ENCODE data around the gene MED4.

The MED4 gene

DNA sequence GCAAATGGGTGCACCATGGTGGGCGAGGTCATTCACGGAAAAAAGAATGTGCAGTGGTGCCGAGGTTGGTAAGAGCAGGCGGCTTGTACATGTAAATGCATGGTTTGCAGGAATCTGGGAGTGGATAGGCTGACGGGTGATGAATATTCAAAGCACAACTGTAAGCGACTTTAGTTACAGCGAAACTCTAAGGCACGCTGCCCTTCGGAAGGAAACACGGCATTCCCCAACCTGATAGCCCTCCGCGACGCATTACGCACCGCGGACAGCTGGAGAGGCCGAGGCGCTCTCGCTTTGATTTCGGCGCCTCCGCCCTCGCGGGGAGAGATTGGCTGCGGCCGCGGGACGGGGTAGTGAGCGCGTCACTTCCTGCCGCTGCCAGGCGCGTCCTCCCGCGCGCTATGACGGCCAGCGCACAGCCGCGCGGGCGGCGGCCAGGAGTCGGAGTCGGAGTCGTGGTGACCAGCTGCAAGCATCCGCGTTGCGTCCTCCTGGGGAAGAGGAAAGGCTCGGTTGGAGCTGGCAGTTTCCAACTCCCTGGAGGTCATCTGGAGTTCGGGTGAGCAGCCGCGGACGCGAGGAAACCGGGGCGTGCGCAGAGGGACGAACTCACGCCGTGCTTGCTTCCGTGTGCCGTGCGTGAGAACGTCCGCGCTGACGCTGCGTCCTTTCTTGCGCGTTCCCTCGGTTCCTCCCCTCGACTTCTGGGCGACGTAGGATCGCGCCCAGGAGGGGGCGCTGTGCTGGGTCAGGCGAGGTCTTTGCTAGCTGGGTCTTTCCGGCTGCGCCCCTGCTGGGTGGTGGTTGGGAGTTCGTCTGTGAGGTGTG lies 57.3 kb downstream of the MED4 start, which contains the start of gene NUDT15:
Gene NUDT15 (plus strand): TSS at position 381 of the 828 bp plus-strand sequence. CDS start 21 bp downstream, at position 402.
- DNase-seq (ENCODE audit: low read depth): peak; percentile 95

DNA sequence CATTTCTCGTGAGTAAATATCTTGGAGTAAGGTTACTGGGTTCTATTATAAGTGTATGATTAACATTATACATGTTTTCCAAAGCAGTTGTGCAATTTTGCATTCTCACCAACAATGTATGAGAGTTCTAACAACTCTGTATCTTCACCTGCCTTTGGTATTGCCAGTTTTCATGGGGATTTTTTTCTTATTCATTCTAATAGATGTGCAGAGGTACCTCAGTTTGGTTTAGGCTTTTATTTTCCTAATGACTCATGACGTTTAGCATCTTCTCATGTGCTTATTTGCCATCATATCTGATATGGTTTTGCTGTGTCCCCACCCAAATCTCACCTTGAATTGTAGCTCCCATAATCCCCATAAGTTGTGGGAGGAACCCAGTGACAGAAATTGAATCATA lies 65.0 kb downstream of the MED4 start:
- DNase-seq (ENCODE audit: low read depth): no peak

GRCh38 chr13:48028066-48028465 lies 66.8 kb downstream of the MED4 start:
- DNase-seq (ENCODE audit: low read depth): no peak

Measured in amniotic epithelial cell (primary cell).